ENCODE data around the gene STAC3.

The STAC3 gene

GRCh38 chr12:57254506-57255280 is 3.7 kb upstream of the STAC3 start:
- no peak for DNase-seq (ENCODE audit: low spot score)

GRCh38 chr12:57250541-57250940 is 446 bp downstream of the STAC3 start:
- DNase-seq (ENCODE audit: low spot score), result no peak

GRCh38 chr12:57248934-57249742 is 1.8 kb downstream of the STAC3 start:
- no peak for DNase-seq (ENCODE audit: low spot score)

GRCh38 chr12:57247041-57247440 is 3.9 kb downstream of the STAC3 start:
- DNase-seq (ENCODE audit: low spot score), result no peak

- no peak for DNase-seq (ENCODE audit: low spot score)
These were observed 6.7 kb downstream of the STAC3 start for GRCh38 chr12:57244312-57244696.

GRCh38 chr12:57243521-57244311 is 7.3 kb downstream of the STAC3 start:
- DNase-seq (ENCODE audit: low spot score), result peak; percentile 70

GRCh38 chr12:57242691-57243454 is 8.1 kb downstream of the STAC3 start:
- peak; percentile 38 for DNase-seq (ENCODE audit: low spot score)

GRCh38 chr12:57242329-57242690 is 8.7 kb downstream of the STAC3 start:
- no peak for DNase-seq (ENCODE audit: low spot score)

- DNase-seq (ENCODE audit: low spot score), result no peak
These were observed 9.3 kb downstream of the STAC3 start for GRCh38 chr12:57241402-57242310.

- no peak for DNase-seq (ENCODE audit: low spot score)
These were observed 10.0 kb downstream of the STAC3 start for GRCh38 chr12:57240926-57241401.

- DNase-seq (ENCODE audit: low spot score), result no peak
These were observed 10.7 kb downstream of the STAC3 start for GRCh38 chr12:57240066-57240921.

GRCh38 chr12:57239587-57240065 is 11.4 kb downstream of the STAC3 start:
- DNase-seq (ENCODE audit: low spot score), result no peak

- peak; percentile 91 for DNase-seq (ENCODE audit: low spot score)
These were observed 12.0 kb downstream of the STAC3 start for GRCh38 chr12:57238854-57239554.

GRCh38 chr12:57237932-57238853 is 12.8 kb downstream of the STAC3 start:
- DNase-seq (ENCODE audit: low spot score), result no peak

- no peak for DNase-seq (ENCODE audit: low spot score)
These were observed 13.4 kb downstream of the STAC3 start for GRCh38 chr12:57237596-57237931.

- no peak for DNase-seq (ENCODE audit: low spot score)
These were observed 13.9 kb downstream of the STAC3 start for GRCh38 chr12:57236925-57237595.

- DNase-seq (ENCODE audit: low spot score), result no peak
These were observed 14.6 kb downstream of the STAC3 start for GRCh38 chr12:57236201-57236924.

Measured in hematopoietic multipotent progenitor cell treated with erythropoietin and hydrocortisone succinate and interleukin-3 and kit ligand, for 17 days (in vitro differentiated cells).